Chondrocyte (in vitro differentiated cells): ENCODE measurements around the gene MIB2. TPM values are rescaled to one million over a fixed set of nuclear protein-coding genes. Genes with fewer than 3 reads are reported as not detected.
A peak's percentile ranks its signal among the peaks of the same experiment; 100 is the strongest.

ENCODE experiments used
- DNase-seq: peaks from one replicate; pipeline ENCODE4 v3.0.0; 2021; ENCODE audit warnings: mixed read lengths, low spot score
- H3K27ac Mint-ChIP-seq: one replicate; pipeline ENCODE4 v1.8.0; 2021; ENCODE audit warnings: mild to moderate bottlenecking, moderate library complexity, mixed read lengths; ENCODE audit not compliant: unreplicated experiment
- H3K27me3 Mint-ChIP-seq: 2 replicates; pipeline ENCODE4 v1.8.0; 2021; ENCODE audit warnings: low read depth, mixed read lengths
- H3K36me3 Mint-ChIP-seq: 2 replicates; pipeline ENCODE4 v1.8.0; 2021; ENCODE audit warnings: low read depth, mixed read lengths
- H3K4me1 Mint-ChIP-seq: 2 replicates; pipeline ENCODE4 v1.8.0; 2021; ENCODE audit warnings: low read depth, mild to moderate bottlenecking, mixed read lengths
- H3K4me3 Mint-ChIP-seq: one replicate; pipeline ENCODE4 v1.8.0; 2021; ENCODE audit warnings: mild to moderate bottlenecking, moderate library complexity, mixed read lengths; ENCODE audit not compliant: unreplicated experiment
- H3K9me3 Mint-ChIP-seq: 2 replicates; pipeline ENCODE4 v1.8.0; 2021; ENCODE audit warnings: low read depth, mixed read lengths
- CTCF ChIP-seq: fragments of 200-600 bp; sonication (generic); IDR thresholded peaks from 2 replicates; pipeline ENCODE4 v1.5.0; 2021; ENCODE audit warnings: antibody characterized with exemption, mild to moderate bottlenecking, moderate library complexity
- long read RNA-seq: library from polyadenylated mRNA; stranded (forward); transcript quantifications from one replicate; pipeline ENCODE4 v2.0.0, GENCODE V29; 2021
- total RNA-seq: library from RNA; stranded (reverse); gene quantifications from 3 replicates; pipeline ENCODE4 v1.2.1, GENCODE V29; 2021

Gene MIB2
- 73.8 to 86.7 TPM (median 76.4 TPM) in 3 replicates for total RNA-seq
- long read RNA-seq, transcript MIB2-214 (20 exons, 3,034 nt), result minor isoform, 12 of 175 reads
- long read RNA-seq, transcript MIB2-201 (20 exons, 3,290 nt), result minor isoform, 11 of 175 reads
- long read RNA-seq, transcript MIB2-219 (20 exons, 3,305 nt), result major isoform, 17 of 175 reads
- long read RNA-seq, partial matches to known transcripts, result 55 of 175 reads
- long read RNA-seq, other reads (novel, unspliced or antisense), result 79 of 175 reads

GRCh38 chr1:1615256-1616044, at the start of gene MIB2:
TSS of gene MIB2 (plus strand) at chr1:1615500. CDS start at chr1:1623453, 7,953 bp downstream.
- H3K4me3 Mint-ChIP-seq, result peak within 1 kb of the TSS; percentile 93
- no peak for TF ChIP-seq CTCF
- H3K36me3 Mint-ChIP-seq, result peaks cover 4% of the 10 kb centered on the region
- DNase-seq, result peak; percentile 99
- no peaks in the 10 kb centered on the region for H3K27me3 Mint-ChIP-seq
- no peaks in the 10 kb centered on the region for H3K9me3 Mint-ChIP-seq
- peak within 1 kb of the TSS; percentile 92 for H3K27ac Mint-ChIP-seq
- H3K4me1 Mint-ChIP-seq, result peaks cover 31% of the 10 kb centered on the region

- H3K27ac Mint-ChIP-seq, result peak overlapping the region; percentile 94
- no peak for TF ChIP-seq CTCF
- no peaks in the 10 kb centered on the region for H3K9me3 Mint-ChIP-seq
- DNase-seq, result no peak
- no peaks in the 10 kb centered on the region for H3K27me3 Mint-ChIP-seq
- H3K36me3 Mint-ChIP-seq, result peaks cover 20% of the 10 kb centered on the region
- H3K4me1 Mint-ChIP-seq, result peaks cover 36% of the 10 kb centered on the region
- H3K4me3 Mint-ChIP-seq, result peak overlapping the region; percentile 6
Observed at GRCh38 chr1:1567152-1567875, 48.0 kb upstream of the MIB2 start.

- peak overlapping the region; percentile 6 for H3K4me3 Mint-ChIP-seq
- H3K27ac Mint-ChIP-seq, result peak overlapping the region; percentile 94
- TF ChIP-seq CTCF, result peak; percentile 18
- no peak for DNase-seq
- H3K36me3 Mint-ChIP-seq, result peaks cover 18% of the 10 kb centered on the region
- no peaks in the 10 kb centered on the region for H3K9me3 Mint-ChIP-seq
- H3K4me1 Mint-ChIP-seq, result peaks cover 36% of the 10 kb centered on the region
- H3K27me3 Mint-ChIP-seq, result no peaks in the 10 kb centered on the region
Observed at GRCh38 chr1:1567891-1568291, 47.4 kb upstream of the MIB2 start.

- TF ChIP-seq CTCF, result no peak
- no peaks in the 10 kb centered on the region for H3K27me3 Mint-ChIP-seq
- H3K4me1 Mint-ChIP-seq, result peaks cover 44% of the 10 kb centered on the region
- no peak for DNase-seq
- H3K4me3 Mint-ChIP-seq, result no peak overlapping the region
- no peaks in the 10 kb centered on the region for H3K9me3 Mint-ChIP-seq
- H3K27ac Mint-ChIP-seq, result no peak overlapping the region
- peaks cover 11% of the 10 kb centered on the region for H3K36me3 Mint-ChIP-seq
Observed at GRCh38 chr1:1569341-1569740, 46.0 kb upstream of the MIB2 start.
